ENCODE results near the gene IGF2. TPM values are rescaled to one million over a fixed set of nuclear protein-coding genes. Genes with fewer than 3 reads are reported as not detected.
"Not testable (repeated sequence)": the region's sequence is repeated elsewhere in the genome, so short reads cannot be mapped to it uniquely, and the experiment has no call there.

Gene IGF2
- total RNA-seq, 1 donor from 2014 or later: 8.8 TPM

DNA sequence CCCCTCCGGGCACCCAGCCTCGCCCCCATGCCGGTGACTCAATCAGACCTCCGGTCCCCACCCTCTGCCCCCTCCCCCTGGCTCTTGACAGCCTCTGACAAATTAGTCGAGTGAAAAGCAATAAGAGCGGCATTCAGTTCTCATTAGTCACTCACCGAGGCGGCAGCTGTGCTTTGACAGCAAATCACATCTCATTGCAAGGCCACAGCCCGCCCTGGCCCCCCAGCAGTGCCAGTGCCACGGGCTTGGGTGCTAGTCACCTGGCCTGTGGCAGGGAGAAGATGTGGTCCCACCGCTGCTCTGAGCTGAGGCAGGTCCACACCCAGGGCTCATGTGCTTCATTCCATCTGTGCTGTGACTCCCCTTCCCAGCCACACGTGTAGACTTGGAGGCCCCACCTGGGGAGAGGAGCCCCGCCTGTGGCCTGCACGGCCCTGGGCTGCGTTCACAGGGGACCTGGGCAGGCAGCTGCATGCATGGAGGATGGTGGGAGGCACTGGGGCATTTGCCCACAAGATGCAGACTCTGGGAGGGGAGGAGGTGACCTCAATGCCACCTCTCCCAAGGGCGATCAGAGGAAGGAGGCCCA is 39.8 kb upstream of the IGF2 start:
- Histone ChIP-seq H3K4me1 (no peaks in the 10 kb centered on the region), H3K4me3 (no peak overlapping the region), H3K36me3 (no peaks in the 10 kb centered on the region), H3K9me3 (no peaks in the 10 kb centered on the region), H3K27ac (no peak overlapping the region), H3K27me3 (peaks cover 22% of the 10 kb centered on the region)
- TF ChIP-seq, protein P1, sequence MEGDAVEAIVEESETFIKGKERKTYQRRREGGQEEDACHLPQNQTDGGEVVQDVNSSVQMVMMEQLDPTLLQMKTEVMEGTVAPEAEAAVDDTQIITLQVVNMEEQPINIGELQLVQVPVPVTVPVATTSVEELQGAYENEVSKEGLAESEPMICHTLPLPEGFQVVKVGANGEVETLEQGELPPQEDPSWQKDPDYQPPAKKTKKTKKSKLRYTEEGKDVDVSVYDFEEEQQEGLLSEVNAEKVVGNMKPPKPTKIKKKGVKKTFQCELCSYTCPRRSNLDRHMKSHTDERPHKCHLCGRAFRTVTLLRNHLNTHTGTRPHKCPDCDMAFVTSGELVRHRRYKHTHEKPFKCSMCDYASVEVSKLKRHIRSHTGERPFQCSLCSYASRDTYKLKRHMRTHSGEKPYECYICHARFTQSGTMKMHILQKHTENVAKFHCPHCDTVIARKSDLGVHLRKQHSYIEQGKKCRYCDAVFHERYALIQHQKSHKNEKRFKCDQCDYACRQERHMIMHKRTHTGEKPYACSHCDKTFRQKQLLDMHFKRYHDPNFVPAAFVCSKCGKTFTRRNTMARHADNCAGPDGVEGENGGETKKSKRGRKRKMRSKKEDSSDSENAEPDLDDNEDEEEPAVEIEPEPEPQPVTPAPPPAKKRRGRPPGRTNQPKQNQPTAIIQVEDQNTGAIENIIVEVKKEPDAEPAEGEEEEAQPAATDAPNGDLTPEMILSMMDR (IDR thresholded peaks at IDR 0.05): no peak
- intact Hi-C loops (cut with DNase I): no loop called here
- no peak for ATAC-seq
- no peak for DNase-seq

DNA sequence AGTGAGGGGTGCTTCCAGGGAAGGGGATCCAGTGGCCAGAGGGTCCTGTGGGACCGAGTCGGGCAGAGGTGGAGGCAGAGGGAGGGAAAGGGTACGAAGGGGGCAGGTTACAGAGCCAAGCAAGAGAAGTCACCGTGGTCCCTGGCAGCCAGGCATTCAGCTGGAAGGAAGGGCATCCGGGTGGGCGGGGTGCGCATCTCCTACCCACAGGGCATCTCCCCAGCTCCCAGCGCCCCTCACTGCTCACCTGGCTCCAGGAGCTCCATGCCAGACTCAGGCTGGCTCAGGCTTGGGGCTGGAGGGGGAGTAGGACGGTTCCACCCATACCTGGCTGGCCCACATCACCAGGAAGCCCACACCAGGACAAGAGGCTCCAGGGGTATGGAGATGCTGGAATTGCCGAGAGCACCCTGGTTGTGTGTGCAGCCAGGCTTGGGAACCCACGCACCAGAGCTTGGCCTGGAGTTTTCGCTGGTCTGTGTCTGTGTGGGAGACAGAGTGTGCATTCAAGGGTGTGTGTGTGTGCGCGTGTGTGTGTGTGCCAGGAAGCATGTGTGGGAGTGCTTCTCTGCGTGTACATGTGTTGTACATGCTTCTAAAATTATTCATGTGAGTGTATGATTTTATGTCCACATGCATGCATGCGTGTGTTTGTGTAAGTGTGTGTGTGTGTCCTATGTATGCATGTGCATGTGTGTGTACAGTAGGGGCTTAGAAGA is 39.0 kb upstream of the IGF2 start:
- H3K4me1 ChIP-seq; H3K4me3 ChIP-seq; ATAC-seq; intact Hi-C loops (cut with DNase I); H3K27ac ChIP-seq; H3K9me3 ChIP-seq; H3K36me3 ChIP-seq; DNase-seq: not testable (repeated sequence)
- peaks cover 18% of the 10 kb centered on the region for H3K27me3 ChIP-seq

DNA sequence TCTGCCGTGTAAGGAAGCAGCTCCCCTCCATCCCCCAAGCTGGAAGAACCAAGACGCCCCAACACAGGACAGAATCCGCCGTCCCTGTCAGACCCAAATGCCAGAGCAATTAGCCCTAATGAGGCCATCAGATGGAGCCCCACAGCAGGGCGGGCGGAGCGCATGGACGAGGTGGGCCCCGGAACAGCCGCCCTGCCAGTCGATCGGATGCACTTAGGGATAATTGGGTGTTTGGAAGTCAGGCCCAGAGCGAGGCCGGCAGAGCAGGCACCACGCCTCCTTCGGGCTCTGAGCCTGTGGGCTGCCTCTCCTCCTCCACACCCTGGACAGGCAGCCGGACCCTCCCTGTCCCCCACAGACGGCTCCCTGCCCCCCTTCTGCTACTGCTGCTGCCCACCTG is 37.9 kb upstream of the IGF2 start:
- H3K36me3 ChIP-seq: no peaks in the 10 kb centered on the region
- no peak overlapping the region for H3K4me3 ChIP-seq
- peaks cover 18% of the 10 kb centered on the region for H3K27me3 ChIP-seq
- no peak for DNase-seq
- intact Hi-C loops (cut with DNase I): no loop called here
- no peak for ATAC-seq
- no peaks in the 10 kb centered on the region for H3K9me3 ChIP-seq
- no peaks in the 10 kb centered on the region for H3K4me1 ChIP-seq
- TF ChIP-seq, protein P1 (IDR thresholded peaks at IDR 0.05): no peak
- no peak overlapping the region for H3K27ac ChIP-seq

DNA sequence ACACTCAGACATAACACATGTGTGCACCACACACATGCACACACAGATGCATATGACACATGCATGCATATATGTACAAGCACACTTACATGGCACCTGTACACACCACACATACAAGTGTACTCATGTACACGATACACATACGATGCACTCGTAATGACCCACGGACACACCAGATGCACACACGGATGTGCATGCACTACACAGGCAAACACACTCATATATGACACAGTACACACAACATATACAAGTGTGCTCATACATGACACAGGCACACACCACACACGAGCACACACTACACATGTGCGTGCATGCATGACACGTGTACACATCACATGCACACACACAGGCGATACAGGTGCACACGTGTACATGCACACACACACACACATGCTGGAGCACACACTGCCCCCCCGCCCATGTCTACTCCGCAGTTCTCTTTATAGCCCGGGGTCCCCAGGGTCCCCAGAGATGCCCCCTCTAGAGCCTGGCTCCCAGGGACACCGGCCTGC is 37.3 kb upstream of the IGF2 start:
- peaks cover 14% of the 10 kb centered on the region for H3K27me3 ChIP-seq
- H3K4me1 ChIP-seq: no peaks in the 10 kb centered on the region
- no peaks in the 10 kb centered on the region for H3K9me3 ChIP-seq
- DNase-seq: no peak
- no peak for ATAC-seq
- intact Hi-C loops (cut with DNase I): no loop called here
- H3K4me3 ChIP-seq: no peak overlapping the region
- H3K36me3 ChIP-seq: no peaks in the 10 kb centered on the region
- H3K27ac ChIP-seq: no peak overlapping the region
- TF ChIP-seq, protein P1 (IDR thresholded peaks at IDR 0.05): no peak

DNA sequence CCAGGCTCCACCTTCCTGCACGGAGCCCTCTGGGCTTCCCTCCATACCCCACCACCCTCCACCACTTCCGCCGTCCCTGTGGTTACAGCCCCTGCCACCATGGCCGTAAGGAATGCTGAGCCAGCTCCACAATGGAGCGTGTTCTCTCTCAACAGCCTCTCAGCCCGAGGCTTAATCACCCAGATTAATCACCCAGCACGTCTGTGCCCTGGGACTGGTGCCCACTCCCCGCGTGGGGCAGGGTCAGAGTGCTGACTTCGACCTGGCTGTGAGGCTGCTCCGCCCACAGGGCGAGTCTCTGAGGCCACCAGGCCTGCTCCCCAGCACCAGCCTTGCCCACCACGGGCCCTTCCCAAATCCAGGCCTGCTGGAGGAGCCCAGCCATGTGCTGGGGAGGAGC is 36.5 kb upstream of the IGF2 start:
- H3K27me3 ChIP-seq: peaks cover 14% of the 10 kb centered on the region
- DNase-seq (no peak), ATAC-seq (no peak)
- H3K36me3 ChIP-seq: no peaks in the 10 kb centered on the region
- TF ChIP-seq, protein P1 (IDR thresholded peaks at IDR 0.05): no peak
- intact Hi-C loops (cut with DNase I): no loop called here
- no peak overlapping the region for H3K27ac ChIP-seq
- no peaks in the 10 kb centered on the region for H3K4me1 ChIP-seq
- H3K4me3 ChIP-seq: no peak overlapping the region
- no peaks in the 10 kb centered on the region for H3K9me3 ChIP-seq

DNA sequence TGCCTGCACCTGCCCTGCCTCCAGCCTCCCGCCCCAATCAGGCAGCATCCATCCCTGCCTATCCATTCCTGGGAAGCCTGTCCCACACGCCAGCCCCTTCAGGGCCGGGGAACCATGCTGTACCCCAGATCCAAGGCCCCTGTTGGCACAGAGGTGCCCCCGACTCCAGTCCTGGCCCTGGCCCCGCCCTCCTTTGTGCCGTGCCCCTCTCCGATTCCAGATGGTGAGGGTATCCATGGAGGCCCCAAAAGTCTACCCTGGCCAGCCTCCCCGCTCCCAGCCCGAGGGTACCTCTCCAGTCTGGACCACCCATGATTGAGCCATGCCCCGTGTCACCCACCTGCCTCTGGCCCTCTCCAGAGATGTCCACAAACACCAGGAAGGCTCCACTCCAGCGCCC is 35.2 kb upstream of the IGF2 start:
- Histone ChIP-seq H3K9me3 (no peaks in the 10 kb centered on the region), H3K36me3 (no peaks in the 10 kb centered on the region), H3K4me1 (no peaks in the 10 kb centered on the region), H3K27me3 (peaks cover 14% of the 10 kb centered on the region), H3K4me3 (no peak overlapping the region), H3K27ac (no peak overlapping the region)
- DNase-seq (no peak), ATAC-seq (no peak)
- TF ChIP-seq, protein P1 (IDR thresholded peaks at IDR 0.05): no peak
- intact Hi-C loops (cut with DNase I): no loop called here
